Left cardiac atrium (tissue), 4 donors: ENCODE data around the gene DOCK4. TPM values are rescaled to one million over a fixed set of nuclear protein-coding genes. Genes with fewer than 3 reads are reported as not detected.

Source experiments
- ATAC-seq, 2 donors: fragments of 200-7000 bp; cut with Tn5 transposase; one replicate each; pipeline ENCODE4 v1.9.1; 2020; ENCODE audit warnings: mild to moderate bottlenecking in 2 of 2, moderate library complexity in 2 of 2
- DNase-seq: peaks from one replicate; pipeline ENCODE4 v3.0.0-alpha.2; 2020
- intact Hi-C, 2 donors: fragments of 100-400 bp; cut with DNase I; formaldehyde crosslinking; loops; one replicate each; pipeline versions ENCODE4 v1.14.1 to v1.15.1; 2022 to 2023
- total RNA-seq, 2 donors: library from RNA; stranded (reverse); fragmentation: NEBNext Ultra II Directional; extraction: Animal tissue kit (Norgen Biotek cat#: 25700); gene quantifications; one replicate each; pipeline ENCODE4 v1.2.1, GENCODE V29; 2021
- donor health status: DM: no; HTN: yes; CAD: no.
- donor health status: DM: no; HTN: yes; CAD: no; lungs with severe emphysema.
- donor health status: DM: yes; HTN: yes; CAD: no.
- donor health status: Dilated cardiomyopathy.

DOCK4 gene
- total RNA-seq, 2 donors from 2014 or later: 17.1 to 19.3 TPM

DNA sequence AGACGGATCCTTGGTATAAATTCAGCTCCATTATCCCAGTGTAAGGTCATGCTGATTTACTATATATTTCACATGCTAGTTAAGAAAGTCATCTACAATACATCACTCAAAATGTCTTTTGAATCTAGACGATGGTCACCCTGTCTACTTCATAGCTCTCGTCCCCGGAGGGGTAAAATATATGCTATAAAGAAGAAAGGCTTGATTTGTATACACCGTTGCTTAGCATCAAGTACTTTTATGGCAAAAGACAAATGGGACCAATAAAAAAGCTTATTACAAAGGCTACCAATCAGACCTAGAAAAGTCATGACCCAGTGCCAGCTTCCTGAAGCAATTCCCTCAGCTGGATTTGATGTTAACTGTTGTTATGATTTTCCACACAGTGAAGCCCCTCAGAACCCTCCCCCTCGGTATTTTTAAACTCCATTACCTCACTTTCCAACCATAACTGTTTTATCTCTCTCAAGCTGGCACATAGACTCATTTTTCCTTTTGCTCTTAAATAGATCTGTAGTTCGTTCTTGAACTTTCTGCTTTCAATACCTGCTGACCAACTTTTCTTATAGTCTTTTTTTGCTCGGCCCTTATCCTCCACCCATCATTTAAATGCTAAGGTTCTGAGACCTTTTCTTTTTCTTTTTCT lies 104.9 kb downstream of the DOCK4 start:
- ATAC-seq (no peak), DNase-seq (no peak)
- intact Hi-C loops: no loop called here

- ATAC-seq: no peak
- DNase-seq: no peak
- intact Hi-C loops: no loop called here
Measured at GRCh38 chr7:112097524-112097923, 108.7 kb downstream of the DOCK4 start.

DNA sequence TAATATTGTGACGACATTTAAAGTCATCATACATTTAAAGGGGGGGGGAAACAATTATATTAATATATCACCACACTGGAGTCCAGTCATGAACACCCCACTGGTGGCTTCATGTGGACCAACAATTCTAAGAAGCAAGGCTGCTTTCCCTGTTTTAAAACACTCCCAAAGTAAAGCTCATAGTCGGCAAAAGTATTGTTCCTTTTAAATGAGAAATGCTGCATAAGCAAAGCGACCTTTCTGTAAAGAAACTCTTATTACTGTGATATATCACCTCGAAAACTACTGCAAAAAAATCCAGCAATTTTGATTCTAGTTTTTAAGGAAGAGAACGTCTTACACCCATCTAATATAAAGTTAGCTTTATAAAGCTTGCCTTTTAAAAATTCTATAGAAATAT lies 112.8 kb downstream of the DOCK4 start:
- intact Hi-C loops: no loop called here
- DNase-seq: no peak
- no peak for ATAC-seq

DNA sequence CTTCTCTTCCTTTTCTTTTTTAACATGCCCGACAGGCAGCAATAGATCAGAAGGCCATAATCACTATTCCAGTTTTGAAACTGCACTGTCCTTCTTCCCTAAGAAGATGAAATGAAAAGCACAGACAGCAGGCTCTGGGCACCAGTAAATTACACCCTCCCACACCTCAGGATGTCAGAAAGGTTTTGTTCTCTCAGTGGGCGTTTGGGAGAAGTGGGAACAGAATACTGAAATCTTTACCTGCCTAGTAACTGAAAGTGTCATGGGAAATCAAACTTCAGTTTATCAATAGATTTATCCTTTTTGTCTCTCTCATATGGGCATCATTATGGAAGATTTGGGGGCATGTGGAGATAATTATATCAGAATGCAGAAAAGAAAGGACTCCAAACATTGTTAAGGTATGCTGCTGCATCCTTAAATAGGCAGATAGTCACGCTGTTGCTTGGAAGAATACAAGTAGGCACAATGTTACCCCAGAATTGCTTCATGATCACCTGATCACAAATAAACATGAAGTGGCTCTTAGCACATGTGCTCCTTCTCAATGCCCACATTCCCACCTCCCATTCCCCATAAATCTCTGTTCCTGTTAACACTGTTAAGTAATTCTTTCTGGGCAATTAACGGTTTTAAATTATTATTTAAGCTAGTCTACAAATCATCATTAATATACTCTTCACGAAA lies 113.3 kb downstream of the DOCK4 start:
- ATAC-seq (no peak), DNase-seq (no peak)
- intact Hi-C loops: no loop called here

GRCh38 chr7:112092306-112092705 lies 113.9 kb downstream of the DOCK4 start:
- intact Hi-C loops: no loop called here
- no peak for ATAC-seq
- no peak for DNase-seq

DNA sequence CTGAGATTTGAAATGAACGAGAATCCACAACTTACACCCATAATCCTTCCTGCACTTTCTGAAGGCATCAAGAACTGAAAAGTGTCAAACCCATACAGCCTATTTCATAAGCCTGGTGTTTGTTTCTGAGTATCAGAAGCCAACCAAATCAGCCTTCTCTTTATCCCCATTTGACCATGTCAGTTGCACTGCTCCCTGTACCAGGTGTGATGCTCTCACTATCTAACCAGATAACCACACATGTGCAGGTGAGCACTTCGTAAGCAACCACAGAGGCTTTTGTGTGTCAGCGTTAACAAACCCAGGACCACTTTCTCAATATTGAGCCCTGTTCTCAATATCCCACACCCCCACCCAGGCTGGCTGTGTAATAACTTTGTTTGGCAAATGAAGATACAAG lies 114.4 kb downstream of the DOCK4 start:
- DNase-seq (no peak), ATAC-seq (no peak)
- intact Hi-C loops: no loop called here

- intact Hi-C loops: no loop called here
- ATAC-seq: no peak
- no peak for DNase-seq
Measured at GRCh38 chr7:112089551-112089950, 116.6 kb downstream of the DOCK4 start.

GRCh38 chr7:112088484-112089016 lies 117.6 kb downstream of the DOCK4 start:
- ATAC-seq (no peak), DNase-seq (no peak)
- intact Hi-C loops: no loop called here

- intact Hi-C loops: no loop called here
- ATAC-seq (no peak), DNase-seq (no peak)
Measured at GRCh38 chr7:112086496-112087254, 119.5 kb downstream of the DOCK4 start.

DNA sequence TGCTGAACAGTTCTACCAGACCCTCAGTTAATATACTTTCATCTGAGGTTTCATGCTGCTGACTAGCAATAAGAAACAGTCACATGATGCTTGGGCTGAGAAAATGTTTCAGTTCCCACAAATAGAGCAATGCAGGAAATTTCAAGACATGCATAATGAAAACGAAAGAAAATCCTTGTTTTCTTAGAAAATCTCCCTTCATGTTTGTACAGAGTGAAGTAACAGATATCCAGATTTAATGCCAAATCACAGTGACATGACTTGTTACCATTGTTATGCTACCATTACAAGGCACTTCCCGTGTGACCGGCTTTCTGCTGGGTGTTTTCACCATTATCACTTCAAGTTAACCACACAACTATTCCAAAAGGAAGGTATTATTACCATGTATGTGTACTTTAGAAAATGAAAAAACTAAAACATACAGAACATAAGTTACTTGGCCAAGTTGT lies 121.7 kb downstream of the DOCK4 start:
- DNase-seq: no peak
- ATAC-seq: peak; percentile 24 to 46
- intact Hi-C loops: no loop called here

DNA sequence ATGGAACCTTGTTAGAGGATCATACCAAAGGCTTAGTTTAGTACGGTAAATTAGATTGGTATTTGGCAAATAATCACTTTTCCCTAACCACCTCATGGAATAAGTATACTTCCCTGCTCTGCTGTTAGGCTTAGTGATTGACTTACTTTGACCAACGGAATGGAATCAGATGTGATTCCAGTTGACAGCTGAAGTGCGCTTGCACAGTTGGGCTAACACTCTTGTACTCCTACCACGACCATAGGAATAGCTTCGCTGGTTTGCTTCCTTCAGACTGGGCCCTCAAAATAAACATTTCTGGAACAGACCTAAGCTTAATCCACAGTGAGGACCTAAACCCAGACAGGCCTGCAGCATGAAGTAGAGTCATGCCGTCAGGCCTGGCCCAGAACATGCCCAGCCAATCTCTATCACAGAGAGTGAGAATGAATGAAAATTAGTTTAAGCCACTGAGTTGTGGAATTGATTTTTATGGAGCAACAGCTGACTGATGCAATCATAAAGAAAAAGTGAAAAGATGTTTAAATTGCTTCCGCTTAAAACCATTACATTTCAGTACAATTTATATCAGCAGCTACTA lies 122.3 kb downstream of the DOCK4 start:
- DNase-seq (no peak), ATAC-seq (no peak)
- intact Hi-C loops: no loop called here

DNA sequence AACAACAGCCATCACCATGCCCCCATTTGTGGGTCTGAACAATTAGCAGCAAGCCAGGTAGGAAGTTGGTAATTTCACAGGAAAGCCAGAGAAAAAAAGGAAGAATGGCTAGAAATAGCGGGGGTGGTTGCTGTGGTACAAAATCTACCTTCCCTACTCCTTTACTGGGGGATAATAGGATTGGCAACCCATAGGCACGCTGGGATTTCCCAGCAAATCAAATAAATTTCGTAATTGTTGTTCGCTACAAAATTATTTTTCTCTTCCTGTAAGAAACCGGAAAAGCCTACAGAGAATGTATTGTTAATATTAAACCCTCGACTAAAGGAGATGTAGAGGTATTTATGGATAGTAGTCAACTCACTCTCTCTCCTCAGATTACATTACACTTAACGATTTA lies 123.9 kb downstream of the DOCK4 start:
- ATAC-seq (no peak), DNase-seq (no peak)
- intact Hi-C loops: no loop called here

- ATAC-seq: peak in 1 of 2 donors; percentile 65
- intact Hi-C loops: no loop called here
- no peak for DNase-seq
Measured at GRCh38 chr7:112081778-112082177, 124.4 kb downstream of the DOCK4 start.

GRCh38 chr7:112080978-112081377 lies 125.2 kb downstream of the DOCK4 start:
- DNase-seq (no peak), ATAC-seq (peak; percentile 56 to 74)
- intact Hi-C loops: no loop called here

- peak; percentile 64 to 84 for ATAC-seq
- no peak for DNase-seq
- intact Hi-C loops: no loop called here
Measured at GRCh38 chr7:112080441-112080840, 125.8 kb downstream of the DOCK4 start.

DNA sequence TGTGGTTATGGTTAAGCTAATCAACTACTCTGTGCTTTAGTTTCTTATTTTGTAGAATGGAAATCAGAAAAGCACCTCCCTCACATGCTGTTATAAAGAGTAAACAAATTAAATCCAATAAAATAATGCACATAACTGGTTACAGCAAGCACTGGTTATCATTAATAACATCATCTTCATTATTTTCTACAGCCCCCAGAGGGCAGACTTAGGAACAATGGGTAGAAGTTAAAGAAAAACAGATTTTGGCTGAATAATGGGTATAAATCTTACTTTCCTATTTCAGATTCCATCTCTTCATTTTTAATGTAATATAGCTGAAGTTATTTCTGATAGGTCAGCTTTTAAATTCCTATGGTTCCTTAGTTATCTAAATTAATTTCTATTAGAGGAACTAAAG lies 126.5 kb downstream of the DOCK4 start:
- intact Hi-C loops: no loop called here
- ATAC-seq (no peak), DNase-seq (no peak)

- DNase-seq (no peak), ATAC-seq (no peak)
- intact Hi-C loops: no loop called here
Measured at GRCh38 chr7:112079122-112079521, 127.1 kb downstream of the DOCK4 start.

DNA sequence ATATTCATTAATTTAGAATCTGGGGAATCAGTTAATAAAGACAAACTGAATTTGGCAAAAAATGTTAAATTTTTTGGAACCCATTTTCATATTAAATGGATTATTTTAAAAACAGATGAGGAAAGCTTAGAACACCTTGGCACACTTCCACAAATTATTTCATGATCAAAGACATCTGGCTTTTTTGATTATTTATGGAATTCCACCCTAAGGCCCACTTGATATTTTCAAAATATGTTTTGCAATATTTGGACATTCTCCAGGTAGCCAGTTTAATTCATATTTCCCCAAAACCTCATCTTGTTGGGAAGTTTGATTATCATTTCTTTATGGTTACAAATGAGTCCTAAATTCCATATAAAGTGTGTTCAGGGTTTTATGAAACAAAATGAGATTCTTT lies 129.9 kb downstream of the DOCK4 start:
- intact Hi-C loops: no loop called here
- ATAC-seq (no peak), DNase-seq (no peak)

DNA sequence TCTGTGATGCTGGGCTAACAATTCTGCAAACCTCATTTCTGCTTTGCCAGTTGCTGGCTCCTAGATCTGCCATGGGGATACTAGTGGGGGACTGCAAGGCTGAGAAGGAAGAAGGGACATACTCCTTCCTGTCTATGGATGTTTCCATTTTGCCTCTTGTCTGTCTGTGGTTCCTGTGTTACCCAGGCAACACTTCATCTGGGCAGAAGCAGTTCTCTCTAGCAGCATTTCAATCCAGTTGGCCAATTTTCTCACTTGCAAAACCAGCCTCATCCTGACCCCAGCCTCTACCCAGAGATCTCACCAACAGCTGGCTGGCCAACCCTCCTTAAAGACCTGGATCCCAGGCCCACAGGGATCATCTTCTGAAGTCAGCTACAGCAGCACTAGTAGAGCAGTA lies 131.7 kb downstream of the DOCK4 start:
- ATAC-seq (no peak), DNase-seq (no peak)
- intact Hi-C loops: no loop called here

DNA sequence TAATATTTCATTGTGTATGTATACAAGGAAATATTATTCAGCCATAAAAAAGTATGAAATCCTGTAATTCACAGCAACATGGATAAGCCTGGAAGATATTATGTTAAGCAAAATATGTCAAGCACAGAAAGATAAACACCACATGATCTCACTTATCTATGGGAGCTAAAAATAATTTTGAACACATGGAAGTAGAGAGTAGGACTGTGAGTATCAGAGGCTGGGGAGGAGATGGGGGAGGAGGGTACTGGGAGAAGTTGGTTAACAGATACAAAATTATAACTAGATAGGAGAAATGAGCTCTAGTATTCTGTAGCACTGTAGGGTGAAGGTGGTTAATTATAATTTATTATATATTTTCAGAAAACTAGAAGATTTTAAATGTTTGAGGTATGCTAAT lies 132.7 kb downstream of the DOCK4 start:
- peak in 1 of 2 donors; percentile 35 for ATAC-seq
- DNase-seq: no peak
- intact Hi-C loops: no loop called here
